ENCODE data around the gene CAMK1D.
"Not testable (repeated sequence)": the region's sequence is repeated elsewhere in the genome, so short reads cannot be mapped to it uniquely, and the experiment has no call there.

CAMK1D gene

DNA sequence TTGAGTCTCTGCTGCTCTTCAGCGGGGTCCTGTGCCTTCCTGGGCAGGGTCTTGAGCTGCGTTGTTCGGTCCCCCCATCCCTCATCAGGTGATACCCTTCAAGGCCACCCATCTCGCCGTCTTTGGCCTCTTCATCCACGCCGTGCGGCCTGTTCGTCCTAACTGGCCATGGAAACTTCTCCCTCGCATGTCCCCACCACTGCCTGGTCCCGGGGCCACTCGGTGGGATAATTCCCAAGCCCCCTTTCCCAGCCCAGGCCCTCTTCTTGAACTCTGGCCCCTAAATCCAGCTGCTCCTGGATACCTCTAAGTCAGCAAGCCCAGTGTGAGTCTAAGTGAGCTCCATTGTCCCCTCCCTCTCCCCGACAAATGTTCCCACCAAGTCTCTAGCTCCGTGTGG lies 74.5 kb downstream of the CAMK1D start:
- DNase-seq (ENCODE audit: low read depth in 2 of 3, low spot score in 2 of 3): no peak

DNA sequence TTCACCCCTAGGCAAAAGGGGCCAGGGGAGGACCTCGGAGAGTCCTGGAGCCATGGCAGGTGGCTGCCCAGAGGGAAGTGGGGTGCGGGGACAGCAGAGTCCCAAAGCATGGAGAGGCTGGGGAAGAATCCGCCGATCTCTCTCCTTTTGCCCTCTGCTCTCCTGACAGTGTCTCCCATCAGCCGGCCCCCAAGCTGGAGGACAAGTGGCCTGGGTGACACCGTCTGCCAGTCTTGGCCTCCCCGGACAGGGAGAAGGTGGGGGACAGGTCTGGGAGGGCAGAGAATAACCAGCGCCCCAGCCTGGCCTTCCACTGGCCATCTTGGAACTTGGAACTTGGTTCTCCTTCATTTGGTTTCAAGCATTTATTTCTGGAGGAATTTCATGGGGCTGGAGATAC lies 77.9 kb downstream of the CAMK1D start:
- DNase-seq (ENCODE audit: low read depth in 2 of 3, low spot score in 2 of 3): no peak

DNA sequence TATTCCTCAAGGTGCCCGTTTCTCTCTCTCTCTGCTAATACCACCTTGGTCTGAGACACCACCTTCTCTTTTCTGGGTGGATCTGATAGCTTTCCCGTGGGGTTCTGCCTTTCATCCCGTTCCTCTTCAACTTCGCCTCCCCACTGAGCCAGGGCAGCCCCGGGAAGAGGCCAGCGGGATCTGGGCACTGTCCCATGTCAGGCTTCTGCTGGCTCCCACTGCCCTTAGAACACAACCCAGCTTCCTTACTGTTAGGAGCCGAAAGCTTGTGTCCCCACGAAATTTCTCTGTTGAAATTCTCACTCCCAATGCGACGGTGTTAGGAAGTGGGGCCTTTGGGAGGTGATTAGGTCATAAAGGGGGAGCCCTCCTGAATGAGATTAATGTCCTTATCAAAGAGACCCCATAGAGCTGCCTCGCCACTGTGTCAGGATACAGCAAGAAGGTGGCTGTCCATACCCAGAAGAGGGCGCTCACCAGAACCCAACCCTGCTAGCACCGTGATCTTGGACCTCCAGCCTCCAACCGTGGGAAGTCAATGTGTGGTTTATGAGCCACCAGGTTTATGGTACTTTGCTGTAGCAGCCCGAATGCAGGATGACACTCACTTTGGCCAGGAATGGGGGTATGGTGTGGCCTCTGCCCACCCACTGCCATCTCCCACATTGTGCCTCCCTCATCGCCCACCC lies 79.2 kb downstream of the CAMK1D start:
- DNase-seq (ENCODE audit: low read depth in 2 of 3, low spot score in 2 of 3): no peak

DNA sequence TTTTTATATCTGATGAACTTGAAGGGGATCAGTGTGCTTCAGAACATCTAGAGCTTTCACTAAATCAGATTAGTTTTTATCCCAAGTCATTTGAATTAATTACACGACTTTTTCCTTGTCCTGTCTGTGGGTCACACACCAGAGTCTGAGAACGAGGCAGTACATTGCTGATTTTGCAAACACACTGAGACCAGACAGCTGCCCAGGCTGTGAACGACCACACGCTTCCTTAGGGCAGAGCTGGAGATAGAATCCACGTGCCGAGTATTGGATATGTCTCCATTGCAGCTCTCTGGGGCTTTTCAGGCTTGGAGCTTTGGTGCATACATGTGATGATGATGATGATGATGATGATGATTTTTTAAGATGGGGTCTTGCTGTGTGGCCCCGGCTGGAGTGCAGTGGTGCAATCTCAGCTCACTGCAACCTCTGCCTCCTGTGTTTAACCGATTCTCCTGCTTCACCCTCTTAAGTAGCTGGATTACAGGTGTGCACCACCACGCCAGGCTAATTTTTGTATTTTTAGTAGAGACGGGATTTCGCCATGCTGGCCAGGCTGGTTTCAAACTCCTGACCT lies 81.1 kb downstream of the CAMK1D start:
- no peak for DNase-seq (ENCODE audit: low read depth in 2 of 3, low spot score in 2 of 3)

DNA sequence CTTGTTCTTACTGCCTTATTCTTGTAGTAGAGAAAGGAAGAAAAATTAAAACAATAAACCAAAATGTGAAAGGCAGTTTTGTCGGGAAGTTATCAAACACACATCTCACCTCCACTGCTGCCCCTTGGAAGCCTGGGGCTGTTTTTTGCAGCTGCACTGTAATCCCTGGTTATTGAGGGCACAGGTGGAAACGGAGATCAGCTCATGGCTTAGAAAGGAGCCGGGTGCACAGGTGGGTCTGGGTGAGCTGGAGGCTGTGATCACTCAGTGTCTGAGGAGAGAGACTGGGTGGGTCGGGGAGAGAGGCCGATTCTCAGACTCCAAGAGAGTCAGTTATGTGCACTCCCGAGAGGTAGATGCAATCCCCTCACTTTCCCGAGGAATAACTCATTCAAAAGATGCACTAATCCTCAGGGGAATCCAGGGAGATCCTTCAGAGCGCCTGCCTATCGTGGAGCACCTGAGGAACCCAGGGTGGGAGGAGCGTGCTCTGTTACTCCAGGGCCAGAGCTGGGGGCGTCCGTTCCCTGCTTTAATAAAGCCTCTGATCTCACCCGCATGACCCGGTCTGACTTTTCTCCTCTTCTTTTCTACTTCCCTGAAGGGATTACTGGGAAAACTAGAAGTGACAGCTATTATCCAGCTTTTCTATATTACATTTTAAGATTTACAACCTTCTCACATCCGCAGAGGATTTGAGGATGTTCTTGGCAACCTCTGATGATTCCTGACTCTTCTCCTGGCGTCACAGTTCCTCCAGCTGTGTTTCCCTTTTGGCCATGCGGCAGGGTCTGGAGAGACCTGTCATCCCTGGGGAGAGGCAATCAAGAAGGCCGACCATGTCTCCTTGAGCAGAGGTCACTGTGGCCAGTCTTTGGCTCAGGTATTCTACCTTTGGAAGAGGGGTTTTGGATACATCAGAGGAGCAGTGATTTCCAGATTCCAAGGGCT lies 82.1 kb downstream of the CAMK1D start:
- no peak for DNase-seq (ENCODE audit: low read depth in 2 of 3, low spot score in 2 of 3)

DNA sequence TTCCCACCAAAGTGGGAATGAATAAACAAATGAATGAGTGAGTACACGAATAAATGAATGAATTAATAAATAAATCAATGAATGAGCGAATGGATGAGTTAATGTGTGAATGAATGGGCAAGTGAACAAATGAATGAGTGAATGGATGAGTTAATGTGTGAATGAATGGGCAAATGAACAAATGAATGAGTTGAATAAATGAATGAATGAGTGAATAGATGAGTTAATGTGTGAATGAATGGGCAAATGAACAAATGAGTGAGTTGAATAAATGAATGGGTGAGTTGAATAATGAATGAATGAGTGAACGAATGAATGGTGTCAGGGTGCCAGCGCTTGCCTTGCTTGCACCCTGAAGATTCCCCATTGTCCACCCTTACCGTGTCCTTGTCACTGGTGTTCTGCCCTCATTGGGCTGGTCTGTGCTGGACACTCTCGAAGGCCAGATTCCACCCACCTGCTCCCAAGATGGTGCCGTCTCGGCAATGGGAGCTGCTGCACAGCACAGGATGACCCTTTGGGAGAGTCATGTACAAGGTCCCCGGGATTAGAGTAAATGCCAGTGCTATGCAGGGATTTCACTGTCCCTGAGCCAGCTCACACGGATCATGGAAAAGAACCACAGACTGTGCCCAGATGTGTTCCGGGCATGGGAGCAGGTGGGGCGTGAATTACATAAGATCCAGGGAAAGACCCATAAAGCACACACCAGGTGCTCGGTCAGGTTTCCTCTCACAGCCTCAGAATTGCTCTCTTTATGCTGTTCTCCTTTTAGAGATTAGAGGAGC lies 83.2 kb downstream of the CAMK1D start:
- DNase-seq (ENCODE audit: low read depth in 2 of 3, low spot score in 2 of 3): no peak

DNA sequence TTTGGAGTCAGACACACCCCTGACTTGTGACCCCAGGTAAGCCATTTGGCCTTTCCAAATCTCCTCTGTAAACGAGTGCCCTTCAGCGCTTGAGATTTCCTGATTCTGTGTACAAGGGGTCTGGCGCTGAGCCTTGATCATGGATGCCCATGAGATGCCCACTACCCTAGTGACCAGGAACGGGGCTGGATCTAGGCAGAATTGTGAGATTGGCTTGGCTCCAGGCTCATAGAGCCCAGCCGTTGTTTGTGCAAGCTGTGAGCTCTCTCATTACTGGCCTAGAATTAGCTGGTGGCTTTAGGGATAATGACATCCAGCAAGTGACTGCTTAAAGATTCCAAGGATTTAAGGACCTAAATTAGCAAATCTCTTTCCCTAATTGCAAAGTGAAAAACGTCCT lies 84.9 kb downstream of the CAMK1D start:
- no peak for DNase-seq (ENCODE audit: low read depth in 2 of 3, low spot score in 2 of 3)

DNA sequence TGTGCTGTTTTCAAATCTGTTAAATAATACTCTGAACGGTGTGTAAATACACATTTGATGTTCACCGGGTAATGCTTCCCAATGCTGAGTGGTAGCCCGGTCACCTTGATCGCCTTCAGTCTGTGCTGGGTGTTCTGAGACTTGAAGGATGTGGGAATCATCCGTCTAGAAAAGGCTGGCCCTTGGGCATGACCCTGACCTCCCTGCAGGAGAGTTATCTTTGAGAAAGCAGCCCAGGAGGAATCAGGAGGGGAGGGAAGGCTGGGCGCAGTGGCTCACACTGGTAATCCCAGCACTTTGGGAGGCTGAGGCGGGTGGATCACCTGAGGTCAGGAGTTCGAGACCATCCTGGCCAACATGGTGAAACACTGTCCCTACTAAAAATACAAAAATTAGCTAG lies 85.3 kb downstream of the CAMK1D start:
- not testable (repeated sequence) for DNase-seq (ENCODE audit: low read depth in 2 of 3, low spot score in 2 of 3)

DNA sequence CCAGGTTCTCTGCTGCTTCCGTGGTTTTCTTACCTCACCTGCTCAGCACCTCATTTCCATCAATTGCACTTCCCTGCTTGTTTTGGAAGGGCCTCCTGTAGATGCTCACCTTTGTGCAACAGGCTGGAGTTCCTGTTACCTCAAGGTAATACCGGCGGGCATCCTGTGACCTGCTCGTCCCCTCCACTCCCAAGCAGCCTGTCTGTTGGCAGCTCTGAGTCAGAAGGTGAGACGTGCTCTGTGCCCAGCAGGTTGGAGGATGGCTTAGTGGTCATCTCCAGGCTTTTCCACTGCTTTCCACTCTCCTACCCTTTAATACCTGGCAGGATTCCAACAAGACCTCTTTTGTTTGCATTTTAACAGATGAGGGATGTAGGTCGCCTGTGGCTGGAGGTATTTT lies 86.0 kb downstream of the CAMK1D start:
- no peak for DNase-seq (ENCODE audit: low read depth in 2 of 3, low spot score in 2 of 3)

DNA sequence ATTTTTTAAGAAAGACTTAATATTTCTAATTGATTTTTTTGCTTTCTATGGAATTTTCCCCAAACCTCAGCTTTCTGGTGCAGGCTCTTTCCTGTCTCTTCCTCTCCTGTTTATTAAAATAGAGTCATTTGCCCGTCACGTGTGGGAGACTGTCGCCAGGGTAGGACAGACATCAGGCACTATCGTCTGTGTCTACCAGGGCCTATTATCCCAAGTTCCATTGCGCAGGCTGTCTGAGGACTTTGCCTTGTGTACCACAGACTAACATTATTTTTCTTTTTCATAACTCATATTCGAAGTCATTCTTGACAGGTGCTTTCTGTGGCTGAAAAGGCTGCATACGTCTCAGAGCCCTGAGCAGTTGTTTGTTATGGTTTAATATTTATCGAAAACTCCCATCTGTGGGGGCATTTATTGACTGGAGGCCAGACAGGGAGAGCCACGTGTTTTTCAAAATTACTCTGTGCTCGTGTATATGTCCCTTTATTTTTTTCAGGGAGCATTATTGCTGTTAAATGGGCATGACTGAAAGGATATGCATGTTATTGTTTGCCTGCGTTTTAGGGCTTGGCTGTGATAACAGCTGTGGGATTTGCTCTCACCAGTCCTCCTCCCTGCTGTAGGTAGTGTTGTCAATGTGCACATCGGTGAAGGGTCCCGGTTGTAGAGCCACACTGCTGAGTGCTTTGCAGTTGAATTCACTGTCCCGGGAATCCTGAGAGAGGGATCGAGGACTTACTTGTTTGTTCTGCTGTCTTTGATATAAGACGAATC lies 89.8 kb downstream of the CAMK1D start:
- no peak for DNase-seq (ENCODE audit: low read depth in 2 of 3, low spot score in 2 of 3)

DNA sequence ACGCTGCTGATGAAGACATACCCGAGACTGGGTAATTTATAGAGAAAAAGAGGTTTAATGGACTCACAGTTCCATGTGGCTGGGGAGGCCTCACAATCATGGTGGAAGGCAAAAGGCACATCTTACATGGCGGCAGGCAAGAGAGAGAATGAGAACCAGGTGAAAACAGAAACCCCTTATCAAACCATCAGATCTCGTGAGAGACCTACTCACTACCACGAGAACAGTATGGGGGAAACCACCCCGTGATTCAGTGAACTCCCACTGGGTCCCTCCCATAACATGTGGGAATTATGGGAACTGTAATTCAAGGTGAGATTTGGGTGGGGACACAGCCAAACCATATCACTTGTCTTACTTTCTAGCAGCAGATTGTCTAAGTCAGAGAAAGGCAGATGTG lies 90.4 kb downstream of the CAMK1D start:
- not testable (repeated sequence) for DNase-seq (ENCODE audit: low read depth in 2 of 3, low spot score in 2 of 3)

DNA sequence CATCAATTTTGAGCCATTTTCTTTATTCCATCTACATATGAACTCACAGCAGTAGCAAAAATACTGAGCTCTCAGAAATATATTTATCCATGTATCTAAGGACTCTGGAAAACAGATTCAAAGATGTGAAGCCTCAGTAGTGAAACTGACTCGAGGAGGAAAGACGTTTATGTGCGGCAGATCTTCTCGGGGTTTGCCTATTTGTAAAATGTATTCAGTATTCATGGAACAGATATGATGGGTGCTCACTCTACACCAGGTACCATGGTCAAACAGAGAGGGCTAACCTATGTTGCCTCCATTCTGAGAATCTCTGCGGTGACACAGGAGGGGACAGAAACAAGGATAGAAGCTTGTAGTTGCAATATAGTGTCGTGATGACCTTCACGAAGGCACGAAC lies 93.7 kb downstream of the CAMK1D start:
- DNase-seq (ENCODE audit: low read depth in 2 of 3, low spot score in 2 of 3): no peak

DNA sequence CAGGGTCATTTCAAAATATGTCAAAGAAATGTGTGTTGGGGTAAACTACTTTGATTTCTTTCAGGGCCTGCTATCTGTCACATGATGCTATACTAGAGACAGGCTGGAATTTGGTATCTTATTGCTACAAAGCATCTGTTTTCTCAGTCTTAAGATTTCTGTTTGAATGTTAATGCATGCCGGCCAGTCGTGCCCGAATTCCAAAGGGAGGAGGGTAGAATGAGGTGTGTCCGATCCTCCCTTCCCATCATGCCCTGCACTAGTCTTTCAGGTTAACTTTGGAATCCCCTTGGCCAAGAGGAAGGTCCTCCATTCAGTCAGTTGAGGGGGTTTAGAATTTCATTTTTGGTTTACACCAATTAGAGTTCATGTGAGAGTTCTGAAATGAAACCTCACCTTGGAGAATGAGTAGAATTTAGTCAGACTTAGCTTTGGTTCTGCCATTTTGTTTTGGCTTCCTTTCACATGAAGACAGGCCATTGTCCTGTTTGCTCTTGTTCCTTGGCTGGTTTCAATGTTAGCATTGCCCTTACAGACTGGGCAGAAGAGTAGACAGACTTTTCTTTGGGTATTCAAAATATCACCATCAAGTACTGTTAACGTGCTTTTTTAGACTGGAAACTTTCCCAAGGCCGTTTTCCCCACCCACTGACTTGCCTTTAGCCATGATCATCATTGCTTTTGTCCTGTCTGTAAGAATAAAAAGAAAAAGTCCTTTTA lies 95.8 kb downstream of the CAMK1D start:
- DNase-seq (ENCODE audit: low read depth in 2 of 3, low spot score in 2 of 3): no peak

DNA sequence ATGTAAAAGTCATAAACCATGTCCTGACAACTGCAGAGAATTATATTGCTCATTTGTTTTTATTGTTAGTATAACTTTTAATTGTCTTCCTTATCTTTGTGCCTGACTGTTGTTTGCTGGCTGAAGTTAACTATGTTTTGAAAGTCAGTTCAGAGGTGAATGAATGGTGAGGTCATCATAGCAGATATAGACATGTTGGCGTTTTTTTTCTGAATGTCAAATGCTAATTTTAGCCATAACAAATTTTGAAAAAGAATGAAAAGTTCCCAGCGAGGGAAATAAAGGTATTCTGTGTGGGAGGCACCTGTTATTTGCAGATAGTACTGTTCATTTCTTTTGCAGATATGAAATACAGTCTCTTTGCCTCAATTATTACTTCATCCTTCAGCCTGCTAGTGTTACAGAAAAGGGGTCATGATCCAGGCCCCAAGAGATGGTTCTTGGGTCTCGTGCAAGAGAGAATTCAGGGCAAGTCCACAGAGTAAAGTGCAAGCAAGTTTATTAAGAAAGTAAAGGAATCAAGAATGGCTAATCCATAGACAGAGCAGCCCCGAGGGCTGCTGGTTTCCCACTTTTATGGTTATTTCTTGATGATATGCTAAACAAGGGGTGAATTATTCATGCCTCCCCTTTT lies 96.5 kb downstream of the CAMK1D start:
- DNase-seq (ENCODE audit: low read depth in 2 of 3, low spot score in 2 of 3): no peak

DNA sequence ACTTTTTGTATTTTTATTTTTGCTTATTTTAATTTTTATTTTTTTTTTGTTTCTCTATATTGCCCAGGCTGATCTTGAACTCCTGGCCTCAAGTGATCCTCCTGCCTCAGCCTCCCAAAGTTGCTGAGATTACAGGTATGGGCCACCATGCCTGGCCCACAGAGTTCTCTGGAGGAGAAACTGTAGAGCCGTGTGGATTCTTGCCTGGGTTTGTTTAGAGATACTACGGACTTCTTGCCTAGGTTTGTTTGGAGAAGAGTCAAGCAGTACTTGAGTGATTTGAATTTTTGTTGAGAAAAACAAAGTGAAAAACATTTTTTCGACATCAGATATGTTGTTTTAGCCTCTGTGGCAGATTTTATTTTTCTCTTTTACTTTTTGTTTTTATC lies 99.0 kb downstream of the CAMK1D start:
- no peak for DNase-seq (ENCODE audit: low read depth in 2 of 3, low spot score in 2 of 3)

DNA sequence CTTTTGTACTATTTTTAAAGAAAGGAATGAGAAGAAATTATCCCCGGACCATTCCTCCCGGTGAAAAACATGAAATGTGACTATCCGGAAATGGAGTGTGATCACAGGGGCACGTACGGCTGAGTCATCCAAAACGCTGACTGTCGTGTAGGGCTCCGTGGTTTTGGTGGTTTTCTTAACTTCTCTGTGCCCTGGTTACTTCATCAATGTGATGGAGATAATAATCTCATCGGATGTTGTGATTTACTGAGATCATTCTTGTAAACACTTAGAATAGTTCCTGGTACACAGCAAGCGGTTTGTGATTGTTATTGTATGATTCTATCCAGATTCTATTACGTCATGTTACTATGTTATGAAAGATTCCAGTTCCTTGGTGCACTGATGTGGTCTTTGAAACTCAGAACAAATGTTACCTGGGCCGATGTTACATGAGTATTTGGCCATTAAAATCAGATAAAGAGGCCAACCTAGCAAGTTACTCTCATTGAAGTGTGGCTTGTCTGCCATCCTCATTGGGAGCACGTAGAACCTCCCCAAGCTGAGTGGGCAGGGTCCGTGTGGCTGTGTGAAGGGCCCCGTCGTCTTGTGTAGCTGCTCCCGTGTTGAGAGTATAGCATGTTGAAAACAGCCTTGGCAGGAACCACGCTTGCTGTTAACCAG lies 99.5 kb downstream of the CAMK1D start:
- DNase-seq (ENCODE audit: low read depth in 2 of 3, low spot score in 2 of 3): peak; percentile 8 to 56 (median 12)

DNA sequence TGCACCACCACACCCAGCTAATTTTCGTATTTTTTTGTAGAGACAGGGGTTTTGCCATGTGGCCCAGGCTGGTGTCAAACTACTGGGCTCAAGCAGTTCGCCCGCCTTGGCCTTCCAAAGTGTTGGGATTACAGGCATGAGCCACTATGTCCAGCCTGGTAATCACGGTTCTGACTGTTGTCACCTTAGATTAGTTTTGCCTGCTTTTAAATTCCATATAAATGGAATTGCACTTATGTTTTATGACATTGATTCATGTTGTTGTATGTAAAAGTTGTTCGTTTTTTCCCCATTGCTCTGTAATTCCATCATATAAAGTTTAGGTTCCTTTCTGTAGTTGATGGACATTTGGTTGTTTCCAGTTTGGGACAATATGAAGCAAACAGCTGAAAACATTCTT lies 106.0 kb downstream of the CAMK1D start:
- no peak for DNase-seq (ENCODE audit: low read depth in 2 of 3, low spot score in 2 of 3)

DNA sequence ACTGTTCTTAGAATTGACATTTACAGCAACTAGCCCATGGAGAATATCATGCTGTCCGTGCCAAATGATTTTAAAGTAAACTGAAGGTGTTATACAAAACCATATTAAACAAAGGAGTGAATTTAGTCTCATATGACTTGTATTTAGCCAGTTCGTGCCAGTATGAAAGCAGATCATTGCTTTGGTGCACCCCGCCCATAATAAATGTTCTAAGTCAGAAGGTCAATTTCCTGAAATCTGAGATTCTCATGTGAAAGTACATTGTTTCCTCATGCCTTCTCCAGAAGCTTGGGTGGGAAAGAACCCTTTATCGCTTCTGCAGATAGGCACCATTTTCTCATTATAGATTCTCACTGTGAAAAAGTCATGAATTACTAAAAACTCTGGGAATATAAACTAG lies 106.4 kb downstream of the CAMK1D start:
- DNase-seq (ENCODE audit: low read depth in 2 of 3, low spot score in 2 of 3): no peak

DNA sequence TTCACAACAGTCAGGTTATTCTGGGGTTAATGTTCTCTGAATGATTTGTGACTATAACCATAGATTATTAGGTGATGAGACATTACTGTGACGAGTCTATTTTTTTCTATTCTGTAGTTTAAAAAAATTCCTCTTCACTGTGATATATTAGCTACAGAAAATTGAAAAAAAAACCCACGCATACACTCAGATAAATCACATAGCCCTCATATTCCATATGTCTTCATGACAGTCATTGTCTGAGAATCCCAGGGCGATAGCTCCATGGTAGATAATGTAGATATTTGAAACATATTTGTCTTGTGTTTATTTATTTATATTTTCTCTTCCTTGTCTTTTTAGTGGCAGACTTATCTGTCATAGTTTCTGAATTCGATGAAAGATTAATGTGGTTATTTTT lies 110.0 kb downstream of the CAMK1D start:
- DNase-seq (ENCODE audit: low read depth in 2 of 3, low spot score in 2 of 3): no peak
